Measurements from ENCODE around the gene SDCCAG8. TPM values are rescaled to one million over a fixed set of nuclear protein-coding genes. Genes with fewer than 3 reads are reported as not detected.

Gene SDCCAG8
- total and polyA plus RNA-seq, 8 donors, result 24.3 to 37.1 (median 30.0) TPM

DNA sequence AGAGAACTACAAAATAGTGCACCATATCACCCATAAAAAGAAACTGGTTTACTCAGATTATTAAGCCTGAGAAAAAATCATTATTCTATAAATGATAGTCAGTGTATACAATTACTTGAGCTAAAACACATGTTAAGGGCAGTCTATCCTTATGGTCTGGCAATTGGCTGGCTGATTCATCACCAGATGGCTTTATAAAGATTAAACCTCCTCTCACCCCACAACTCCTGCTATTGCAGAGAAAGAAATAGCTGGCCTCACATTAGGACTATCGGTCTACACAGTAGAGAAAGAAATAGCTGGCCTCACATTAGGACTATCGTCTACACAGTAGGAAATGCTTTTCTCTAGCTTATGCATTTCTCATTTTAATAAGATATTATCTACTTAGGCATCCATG, 21.9 kb upstream of the SDCCAG8 start:
- peaks cover 0 to 4% (median 0%) of the 10 kb centered on the region in 4 donors for H3K9me3 ChIP-seq
- H3K4me1 ChIP-seq, result no peaks in the 10 kb centered on the region
- WGBS, 2 donors, result 93 to 94% methylated on average over 2 of the region's 2 CpGs
- no peak overlapping the region for H3K4me3 ChIP-seq
- FAIRE-seq, result no peak
- intact Hi-C loops (cut with DNase I), result no loop called here
- no peak for ATAC-seq
- H3K27me3 ChIP-seq, result no peaks in the 10 kb centered on the region
- no peak overlapping the region for H3K27ac ChIP-seq
- DNase-seq, result no peak
- no peaks in the 10 kb centered on the region for H3K36me3 ChIP-seq
- TF ChIP-seq, protein P1, sequence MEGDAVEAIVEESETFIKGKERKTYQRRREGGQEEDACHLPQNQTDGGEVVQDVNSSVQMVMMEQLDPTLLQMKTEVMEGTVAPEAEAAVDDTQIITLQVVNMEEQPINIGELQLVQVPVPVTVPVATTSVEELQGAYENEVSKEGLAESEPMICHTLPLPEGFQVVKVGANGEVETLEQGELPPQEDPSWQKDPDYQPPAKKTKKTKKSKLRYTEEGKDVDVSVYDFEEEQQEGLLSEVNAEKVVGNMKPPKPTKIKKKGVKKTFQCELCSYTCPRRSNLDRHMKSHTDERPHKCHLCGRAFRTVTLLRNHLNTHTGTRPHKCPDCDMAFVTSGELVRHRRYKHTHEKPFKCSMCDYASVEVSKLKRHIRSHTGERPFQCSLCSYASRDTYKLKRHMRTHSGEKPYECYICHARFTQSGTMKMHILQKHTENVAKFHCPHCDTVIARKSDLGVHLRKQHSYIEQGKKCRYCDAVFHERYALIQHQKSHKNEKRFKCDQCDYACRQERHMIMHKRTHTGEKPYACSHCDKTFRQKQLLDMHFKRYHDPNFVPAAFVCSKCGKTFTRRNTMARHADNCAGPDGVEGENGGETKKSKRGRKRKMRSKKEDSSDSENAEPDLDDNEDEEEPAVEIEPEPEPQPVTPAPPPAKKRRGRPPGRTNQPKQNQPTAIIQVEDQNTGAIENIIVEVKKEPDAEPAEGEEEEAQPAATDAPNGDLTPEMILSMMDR (IDR thresholded peaks at IDR 0.05), result no peak

DNA sequence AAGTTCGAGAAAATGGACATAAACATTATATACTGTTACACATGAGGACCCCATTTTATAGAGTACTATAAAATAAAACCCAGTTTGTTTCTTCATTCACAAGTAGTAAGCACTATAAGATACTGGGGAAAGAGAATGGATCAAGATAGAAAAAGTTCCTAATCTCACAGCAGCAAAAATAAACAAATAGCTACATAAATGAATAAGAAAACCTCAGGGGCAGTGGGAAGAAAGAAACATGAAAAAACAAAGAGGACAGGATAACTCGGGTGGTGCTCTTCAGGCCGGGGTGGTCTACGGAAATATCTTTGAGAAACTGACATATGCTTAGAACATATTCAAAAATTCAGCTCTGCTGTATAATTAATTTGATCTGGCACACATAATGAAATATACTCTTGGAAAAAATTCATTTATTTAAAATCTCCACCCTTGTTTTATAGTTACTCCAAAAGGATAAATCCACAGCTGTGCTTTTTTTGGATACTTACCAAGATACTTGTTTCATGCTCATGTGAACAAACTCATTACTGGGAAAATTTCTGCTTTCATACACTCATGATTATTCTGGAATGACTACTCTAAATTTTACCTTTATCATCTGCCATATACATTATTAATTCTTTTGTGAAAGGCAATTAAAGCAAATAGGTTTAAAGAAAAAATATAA, 20.7 kb upstream of the SDCCAG8 start:
- WGBS, 2 donors, result 82 to 92% methylated on average over 4 of the region's 4 CpGs
- Histone ChIP-seq H3K27ac (no peak overlapping the region), H3K9me3 (peaks cover 0 to 4% (median 0%) of the 10 kb centered on the region in 4 donors), H3K27me3 (no peaks in the 10 kb centered on the region), H3K4me1 (no peaks in the 10 kb centered on the region), H3K4me3 (no peak overlapping the region), H3K36me3 (no peaks in the 10 kb centered on the region)
- DNase-seq, result no peak
- FAIRE-seq, result no peak
- TF ChIP-seq, protein P1 (IDR thresholded peaks at IDR 0.05), result no peak
- intact Hi-C loops (cut with DNase I), result no loop called here
- ATAC-seq, result no peak

DNA sequence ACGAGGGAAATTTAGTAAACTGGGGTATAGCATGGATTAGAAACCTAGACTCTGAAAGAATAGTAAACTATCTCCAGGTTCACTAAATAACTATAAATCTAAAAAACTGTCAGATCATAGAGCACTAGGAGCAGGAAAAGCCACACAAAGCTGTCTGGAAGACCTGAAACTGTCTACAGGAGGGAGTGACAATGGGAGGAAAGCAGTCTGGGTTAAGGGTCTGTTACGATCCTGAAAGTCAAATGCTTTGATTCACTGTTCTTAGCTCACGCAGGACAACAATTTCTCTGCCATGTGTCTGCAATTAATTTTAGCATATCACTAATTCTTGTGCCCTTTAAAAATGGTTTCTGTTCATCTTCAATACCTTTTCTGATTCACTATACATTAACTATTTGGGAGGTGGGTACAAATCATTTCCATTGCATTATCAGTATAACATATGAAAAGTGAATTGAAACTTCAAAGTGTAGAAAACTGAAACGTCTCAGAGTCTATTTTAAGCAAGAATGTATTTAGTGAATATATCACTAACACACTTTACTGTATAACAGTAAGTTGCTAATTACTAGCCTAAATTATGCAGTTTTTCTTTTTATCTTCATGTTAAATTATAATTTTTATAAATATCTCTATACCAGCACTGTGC, 19.1 kb upstream of the SDCCAG8 start:
- Histone ChIP-seq H3K36me3 (no peaks in the 10 kb centered on the region), H3K27ac (no peak overlapping the region), H3K27me3 (no peaks in the 10 kb centered on the region), H3K9me3 (no peaks in the 10 kb centered on the region), H3K4me1 (no peaks in the 10 kb centered on the region), H3K4me3 (no peak overlapping the region)
- ATAC-seq (no peak), DNase-seq (no peak), FAIRE-seq (no peak)
- TF ChIP-seq, protein P1 (IDR thresholded peaks at IDR 0.05), result no peak
- WGBS, 2 donors, result 81% methylated on average over 4 of the region's 4 CpGs
- intact Hi-C loops (cut with DNase I), result no loop called here

DNA sequence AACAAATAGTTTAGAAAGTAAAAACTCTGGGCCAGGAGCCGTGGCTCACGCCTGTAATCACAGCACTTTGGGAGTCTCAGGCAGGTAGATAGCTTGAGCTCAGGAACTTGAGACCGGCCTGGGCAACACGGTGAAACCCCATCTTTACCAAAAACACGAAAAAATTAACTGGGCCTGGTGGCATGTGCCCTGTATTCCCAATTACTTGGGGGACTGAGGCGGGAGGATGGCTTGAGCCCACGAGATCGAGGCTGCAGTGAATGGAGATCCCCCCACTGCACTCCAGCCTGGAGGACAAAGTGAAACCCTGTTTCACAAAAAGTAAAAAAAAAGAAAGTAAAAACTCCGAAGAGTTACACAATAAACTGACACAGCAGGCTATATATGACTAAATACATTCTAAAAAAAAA, 11.4 kb upstream of the SDCCAG8 start:
- WGBS, 2 donors, result 77 to 89% methylated on average over 9 of the region's 9 CpGs
- TF ChIP-seq, protein P1 (IDR thresholded peaks at IDR 0.05), result no peak

DNA sequence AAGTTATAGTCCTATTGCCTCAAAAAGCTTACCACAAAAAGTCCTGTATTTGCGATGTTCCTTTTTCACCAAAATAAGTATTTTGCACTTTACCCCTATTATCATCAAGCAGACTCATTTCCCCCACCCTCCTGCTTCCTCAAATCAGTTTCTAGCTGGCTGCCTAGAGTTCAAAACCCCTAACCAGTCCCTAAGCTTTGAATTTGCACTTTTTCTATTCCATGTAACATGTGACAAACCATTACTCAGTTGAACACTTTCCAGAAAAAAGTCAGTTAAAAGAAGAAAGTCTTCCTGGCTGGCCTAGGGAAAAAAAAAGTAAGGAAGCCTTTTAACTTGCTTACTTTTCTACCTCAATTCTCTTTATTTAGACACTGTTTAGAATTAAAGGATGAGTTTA, 8.9 kb upstream of the SDCCAG8 start:
- H3K36me3 ChIP-seq, result no peaks in the 10 kb centered on the region
- 94 to 95% methylated on average over 1 of the region's 1 CpG for WGBS, 2 donors
- TF ChIP-seq, protein P1 (IDR thresholded peaks at IDR 0.05), result no peak
- no peak overlapping the region for H3K27ac ChIP-seq
- H3K4me1 ChIP-seq, result no peaks in the 10 kb centered on the region
- peak in 2 of 4 donors; percentile 52 to 58 for ATAC-seq
- no peak for DNase-seq
- no peaks in the 10 kb centered on the region for H3K27me3 ChIP-seq
- no peak for FAIRE-seq
- H3K9me3 ChIP-seq, result no peaks in the 10 kb centered on the region
- H3K4me3 ChIP-seq, result no peak overlapping the region
- intact Hi-C loops (cut with DNase I), result no loop called here

More for the DNA sequence above, 11.4 kb upstream of the SDCCAG8 start:
- intact Hi-C loops (cut with DNase I), result no loop called here
- FAIRE-seq (no peak), DNase-seq (no peak), ATAC-seq (no peak)
- no peaks in the 10 kb centered on the region for H3K36me3 ChIP-seq
- H3K9me3 ChIP-seq, result no peaks in the 10 kb centered on the region
- no peak overlapping the region for H3K4me3 ChIP-seq
- H3K27ac ChIP-seq, result no peak overlapping the region
- H3K4me1 ChIP-seq, result no peaks in the 10 kb centered on the region
- no peaks in the 10 kb centered on the region for H3K27me3 ChIP-seq
